WTC11 (cell line): ENCODE results near the gene LRRC17.
"Not testable (repeated sequence)": the region's sequence is repeated elsewhere in the genome, so short reads cannot be mapped to it uniquely, and the experiment has no call there.

ENCODE experiments used
- CREB1 ChIP-seq: sonication (generic); formaldehyde crosslinking; IDR thresholded peaks from 2 replicates; pipeline ENCODE4 v1.8.0; 2023; ENCODE audit warnings: mild to moderate bottlenecking, missing genetic modification reagents
- TF ChIP-seq, protein P1 (sequence below): fragments of 200-600 bp; IDR thresholded peaks from 2 replicates; pipeline ENCODE4 v1.8.0; 2022; ENCODE audit warnings: antibody characterized with exemption

GRCh38 chr7:102902052-102902451 lies 10.7 kb upstream of the LRRC17 start:
- TF ChIP-seq, protein P1, sequence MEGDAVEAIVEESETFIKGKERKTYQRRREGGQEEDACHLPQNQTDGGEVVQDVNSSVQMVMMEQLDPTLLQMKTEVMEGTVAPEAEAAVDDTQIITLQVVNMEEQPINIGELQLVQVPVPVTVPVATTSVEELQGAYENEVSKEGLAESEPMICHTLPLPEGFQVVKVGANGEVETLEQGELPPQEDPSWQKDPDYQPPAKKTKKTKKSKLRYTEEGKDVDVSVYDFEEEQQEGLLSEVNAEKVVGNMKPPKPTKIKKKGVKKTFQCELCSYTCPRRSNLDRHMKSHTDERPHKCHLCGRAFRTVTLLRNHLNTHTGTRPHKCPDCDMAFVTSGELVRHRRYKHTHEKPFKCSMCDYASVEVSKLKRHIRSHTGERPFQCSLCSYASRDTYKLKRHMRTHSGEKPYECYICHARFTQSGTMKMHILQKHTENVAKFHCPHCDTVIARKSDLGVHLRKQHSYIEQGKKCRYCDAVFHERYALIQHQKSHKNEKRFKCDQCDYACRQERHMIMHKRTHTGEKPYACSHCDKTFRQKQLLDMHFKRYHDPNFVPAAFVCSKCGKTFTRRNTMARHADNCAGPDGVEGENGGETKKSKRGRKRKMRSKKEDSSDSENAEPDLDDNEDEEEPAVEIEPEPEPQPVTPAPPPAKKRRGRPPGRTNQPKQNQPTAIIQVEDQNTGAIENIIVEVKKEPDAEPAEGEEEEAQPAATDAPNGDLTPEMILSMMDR: not testable (repeated sequence)
- TF ChIP-seq CREB1: not testable (repeated sequence)
